K562 (cell line): ENCODE data around the gene ZNF628. TPM values are rescaled to one million over a fixed set of nuclear protein-coding genes. Genes with fewer than 3 reads are reported as not detected.

Experiments
- ARID4B ChIP-seq: sonication (generic); formaldehyde crosslinking; IDR thresholded peaks from 2 replicates; pipeline ENCODE4 v1.8.0; 2022; ENCODE audit warnings: mild to moderate bottlenecking, missing genetic modification reagents
- CBFA2T3 ChIP-seq: fragments of 450-650 bp; IDR thresholded peaks from 2 replicates; pipeline ENCODE4 v1.6.1; 2017
- FOS ChIP-seq: IDR thresholded peaks from 3 replicates; pipeline ENCODE4 v1.6.1; 2011; ENCODE audit not compliant: insufficient read length; ENCODE audit errors: extremely low read depth
- HES1 ChIP-seq: fragments of 450-650 bp; IDR thresholded peaks from 2 replicates; pipeline ENCODE4 v1.6.1; 2016; ENCODE audit warnings: low read depth, mild to moderate bottlenecking, moderate library complexity
- MAX ChIP-seq: sonication (generic); formaldehyde crosslinking; IDR thresholded peaks from 2 replicates; pipeline ENCODE4 v1.9.0; 2022; ENCODE audit warnings: mild to moderate bottlenecking, missing genetic modification reagents
- OTX1 ChIP-seq: fragments of 450-650 bp; formaldehyde crosslinking; IDR thresholded peaks from 2 replicates; pipeline ENCODE4 v1.4.0; 2022; ENCODE audit warnings: mild to moderate bottlenecking
- PML ChIP-seq: IDR thresholded peaks from 2 replicates; pipeline ENCODE4 v1.6.1; 2012; ENCODE audit warnings: low read length, inconsistent platforms
- POLR2B ChIP-seq: fragments of 450-650 bp; IDR thresholded peaks from 2 replicates; pipeline ENCODE4 v1.6.1; 2018; ENCODE audit warnings: low read depth; ENCODE audit not compliant: partially characterized antibody
- POLR2G ChIP-seq: fragments of 200-400 bp; formaldehyde crosslinking; IDR thresholded peaks from 2 replicates; pipeline ENCODE4 v1.6.1; 2017; ENCODE audit warnings: low read depth, mild to moderate bottlenecking, antibody characterized with exemption, low read length, moderate library complexity
- SMAD4 ChIP-seq: fragments of 250-450 bp; sonication (Bioruptor Pico); conservative IDR thresholded peaks from 2 replicates; pipeline ENCODE4 v1.8.0; 2021; ENCODE audit warnings: inconsistent platforms, mild to moderate bottlenecking, moderate library complexity
- YY1 ChIP-seq, 3 experiments: IDR thresholded peaks; 2 replicates each; pipeline ENCODE4 v1.6.1; 2011; ENCODE audit warnings: low read length in 2 of 3, mild to moderate bottlenecking in 2 of 3, moderate library complexity in 2 of 3, borderline replicate concordance in 1 of 3, control low read depth in 1 of 3, low read depth in 1 of 3; ENCODE audit not compliant: insufficient read depth in 3 of 3, insufficient replicate concordance in 2 of 3, control insufficient read depth in 1 of 3, insufficient read length in 1 of 3; ENCODE audit errors: extremely low read depth in 1 of 3
- ZNF395 ChIP-seq: fragments of 200-800 bp; sonication (Bioruptor generic); IDR thresholded peaks from 2 replicates; pipeline ENCODE4 v1.6.1; 2017; ENCODE audit warnings: missing genetic modification characterization, missing compliant biosample characterization
- ZNF444 ChIP-seq: fragments of 250-450 bp; sonication (Bioruptor Pico); IDR thresholded peaks from 2 replicates; pipeline ENCODE4 v1.4.0; 2020; ENCODE audit warnings: mild to moderate bottlenecking, moderate library complexity
- ZNF592 ChIP-seq: fragments of 450-650 bp; IDR thresholded peaks from 2 replicates; pipeline ENCODE4 v1.6.1; 2017; ENCODE audit warnings: antibody characterized with exemption, mild to moderate bottlenecking
- polyA plus RNA-seq, 8 experiments: library from polyadenylated mRNA; depleted of rRNA in 4 of 8; stranded (reverse) in 5 of 8; unstranded in 3 of 8; fragments of >200 nt; fragmentation: Nextera tagmentation in 2 of 8; fragmentation: Illumina TruSeq in 1 of 8; extraction: Ambion mirVana in 2 of 8; extraction: Trizol in 1 of 8; gene quantifications; 2 replicates each; pipeline versions ENCODE4 v1.2.1 to v1.2.3, GENCODE V29; 2011 to 2014; ENCODE audit warnings: inconsistent platforms in 1 of 8, missing spikeins in 1 of 8
- total RNA-seq, 7 experiments: library from RNA; depleted of rRNA in 6 of 7; stranded (reverse); fragments of >200 nt in 6 of 7; fragmentation: Illumina TruSeq in 2 of 7; extraction: Trizol in 2 of 7; gene quantifications; 2 replicates each; pipeline versions ENCODE4 v1.2.1 to v1.2.3, GENCODE V29; 2011 to 2021; ENCODE audit warnings: low replicate concordance in 1 of 7

The ZNF628 gene
- total and polyA plus RNA-seq, 9 of the 15 experiments (the other 6 are each of a cell fraction or from before 2014, with no cell fraction given): 0.13 to 13.6 (median 2.2) TPM; not detected in 3

GRCh38 chr19:55467236-55468053, 9.0 kb upstream of the ZNF628 start (continued):
- TF ChIP-seq ZNF395 (CRISPR knock-in tag) (0 out of 2 replicates have a peak, but pooled peaks have one; percentile 25), POLR2G (peak; percentile 84), POLR2B (peak; percentile 40), YY1 (IDR thresholded peaks at IDR 0.05; ENCODE audit: borderline replicate concordance in 1 of 3, control insufficient read depth in 1 of 3, extremely low read depth in 1 of 3, insufficient read depth in 3 of 3, insufficient read length in 1 of 3, insufficient replicate concordance in 2 of 3, low read depth in 1 of 3, low read length in 2 of 3) (peak in 2 of 3 experiments; percentile 44 to 46), HES1 (peak; percentile 74), ZNF592 (peak; percentile 77), ARID4B (CRISPR knock-in tag) (no peak; the same call in 1 of the 2 replicates), FOS (no peak), OTX1 (CRISPR knock-in tag) (peak; percentile 68; the same call in 1 of the 2 replicates), ZNF444 (CRISPR knock-in tag) (no peak), SMAD4 (CRISPR knock-in tag) (peak; percentile 67), CBFA2T3 (peak; percentile 95), MAX (CRISPR knock-in tag) (peak; percentile 81), PML (peak; percentile 34; the same call in 1 of the 2 replicates)
